ENCODE data around the gene SPATA17. TPM values are rescaled to one million over a fixed set of nuclear protein-coding genes. Genes with fewer than 3 reads are reported as not detected.

Gene SPATA17
- total and polyA plus RNA-seq, 8 donors: 0.12 to 2.3 (median 1.5) TPM; not detected in 3

- intact Hi-C loops (cut with DNase I; ENCODE audit: low total_unique reads): no loop called here
- Histone ChIP-seq H3K4me1 (no peaks in the 10 kb centered on the region), H3K36me3 (no peaks in the 10 kb centered on the region), H3K9me3 (no peaks in the 10 kb centered on the region), H3K4me3 (no peak overlapping the region), H3K27ac (no peak overlapping the region), H3K27me3 (no peaks in the 10 kb centered on the region)
- WGBS, 5 donors: 85 to 96% (median 92%) methylated on average over 2 of the region's 2 CpGs
- TF ChIP-seq POLR2AphosphoS5 (IDR thresholded peaks at IDR 0.05) (no peak), CTCF (IDR thresholded peaks at IDR 0.05) (no peak), EP300 (IDR thresholded peaks at IDR 0.05) (no peak), POLR2A (IDR thresholded peaks at IDR 0.05) (no peak)
- no peak for DNase-seq
Measured at GRCh38 chr1:217791091-217791490, 159.9 kb downstream of the SPATA17 start.

GRCh38 chr1:217805792-217806191 is 174.6 kb downstream of the SPATA17 start:
- DNase-seq: no peak
- Histone ChIP-seq H3K27ac (no peak overlapping the region), H3K9me3 (no peaks in the 10 kb centered on the region), H3K36me3 (no peaks in the 10 kb centered on the region), H3K27me3 (no peaks in the 10 kb centered on the region), H3K4me1 (no peaks in the 10 kb centered on the region), H3K4me3 (no peak overlapping the region)
- TF ChIP-seq POLR2A (IDR thresholded peaks at IDR 0.05): no peak
- no peak for TF ChIP-seq EP300 (IDR thresholded peaks at IDR 0.05)
- no peak for TF ChIP-seq POLR2AphosphoS5 (IDR thresholded peaks at IDR 0.05)
- TF ChIP-seq CTCF (IDR thresholded peaks at IDR 0.05): no peak
- 65 to 91% (median 71%) methylated on average over 1 of the region's 1 CpG for WGBS, 5 donors
- intact Hi-C loops (cut with DNase I; ENCODE audit: low total_unique reads): no loop called here

- WGBS, 5 donors: 91 to 98% (median 95%) methylated on average over 2 of the region's 2 CpGs
- no peaks in the 10 kb centered on the region for H3K4me1 ChIP-seq
- no peaks in the 10 kb centered on the region for H3K27me3 ChIP-seq
- H3K9me3 ChIP-seq: peaks cover 0 to 7% (median 3%) of the 10 kb centered on the region in 4 donors
- DNase-seq: no peak
- TF ChIP-seq POLR2A (IDR thresholded peaks at IDR 0.05): no peak
- no peak for TF ChIP-seq POLR2AphosphoS5 (IDR thresholded peaks at IDR 0.05)
- no peak for TF ChIP-seq EP300 (IDR thresholded peaks at IDR 0.05)
- TF ChIP-seq CTCF (IDR thresholded peaks at IDR 0.05): no peak
- no peak overlapping the region for H3K4me3 ChIP-seq
- intact Hi-C loops (cut with DNase I; ENCODE audit: low total_unique reads): no loop called here
- H3K27ac ChIP-seq: no peak overlapping the region
- no peaks in the 10 kb centered on the region for H3K36me3 ChIP-seq
Measured at GRCh38 chr1:217812175-217812574, 181.0 kb downstream of the SPATA17 start.

GRCh38 chr1:217813031-217813430 is 181.9 kb downstream of the SPATA17 start:
- no peak for DNase-seq
- Histone ChIP-seq H3K36me3 (no peaks in the 10 kb centered on the region), H3K4me3 (no peak overlapping the region), H3K27me3 (no peaks in the 10 kb centered on the region), H3K9me3 (peaks cover 0 to 12% (median 7%) of the 10 kb centered on the region in 4 donors), H3K4me1 (no peaks in the 10 kb centered on the region), H3K27ac (no peak overlapping the region)
- intact Hi-C loops (cut with DNase I; ENCODE audit: low total_unique reads): no loop called here
- TF ChIP-seq EP300 (IDR thresholded peaks at IDR 0.05): no peak
- TF ChIP-seq POLR2A (IDR thresholded peaks at IDR 0.05): no peak
- no peak for TF ChIP-seq CTCF (IDR thresholded peaks at IDR 0.05)
- TF ChIP-seq POLR2AphosphoS5 (IDR thresholded peaks at IDR 0.05): no peak
- WGBS, 5 donors: 81 to 94% (median 85%) methylated on average over 5 of the region's 5 CpGs

All from stomach (tissue), 9 donors.